NOMO-1 (cell line): ENCODE measurements around the gene NAPG.
"Not testable (repeated sequence)": the region's sequence is repeated elsewhere in the genome, so short reads cannot be mapped to it uniquely, and the experiment has no call there.

Source experiments
- DNase-seq, 2 experiments: peaks; one replicate each; lab custom pipeline; 2025; ENCODE audit not compliant: unreplicated experiment in 2 of 2; lab: John Stamatoyannopoulos, UW

NAPG gene

GRCh38 chr18:10525697-10526560 lies at the start of gene NAPG:
Gene NAPG, plus strand, starts transcription at chr18:10526027. Its CDS starts 76 bp downstream, at chr18:10526103.
- DNase-seq = peak; percentile 92 to 96

GRCh38 chr18:10476338-10476791 lies 49.5 kb upstream of the NAPG start:
- no peak for DNase-seq

GRCh38 chr18:10477121-10477862 lies 48.5 kb upstream of the NAPG start:
- DNase-seq = no peak

- DNase-seq = no peak
Observed at GRCh38 chr18:10477863-10478260, 48.0 kb upstream of the NAPG start.

GRCh38 chr18:10481831-10482230 lies 44.0 kb upstream of the NAPG start:
- DNase-seq = no peak

- no peak for DNase-seq
Observed at GRCh38 chr18:10482363-10482984, 43.4 kb upstream of the NAPG start.

- DNase-seq = peak; percentile 63 to 75
Observed at GRCh38 chr18:10482985-10483949, 42.6 kb upstream of the NAPG start.

- no peak for DNase-seq
Observed at GRCh38 chr18:10485475-10485874, 40.4 kb upstream of the NAPG start.

- no peak for DNase-seq
Observed at GRCh38 chr18:10486362-10486761, 39.5 kb upstream of the NAPG start.

GRCh38 chr18:10487154-10487553 lies 38.7 kb upstream of the NAPG start:
- DNase-seq = no peak

- DNase-seq = no peak
Observed at GRCh38 chr18:10488017-10488416, 37.8 kb upstream of the NAPG start.

GRCh38 chr18:10490401-10491165 lies 35.2 kb upstream of the NAPG start:
- peak in 1 of 2 experiments; percentile 6 for DNase-seq

- DNase-seq = no peak
Observed at GRCh38 chr18:10495936-10496335, 29.9 kb upstream of the NAPG start.

GRCh38 chr18:10497206-10497749 lies 28.5 kb upstream of the NAPG start:
- no peak for DNase-seq

- peak; percentile 64 to 94 for DNase-seq
Observed at GRCh38 chr18:10499230-10499629, 26.6 kb upstream of the NAPG start.

- no peak for DNase-seq
Observed at GRCh38 chr18:10500038-10500437, 25.8 kb upstream of the NAPG start.

GRCh38 chr18:10504723-10505122 lies 21.1 kb upstream of the NAPG start:
- no peak for DNase-seq

- DNase-seq = not testable (repeated sequence)
Observed at GRCh38 chr18:10505892-10506291, 19.9 kb upstream of the NAPG start.

GRCh38 chr18:10508591-10508990 lies 17.2 kb upstream of the NAPG start:
- DNase-seq = peak in 1 of 2 experiments; percentile 13
